HG03457 (cell line): ENCODE results near the gene KRT83.

Experiments used
- ATAC-seq: cut with Tn5 transposase; IDR thresholded peaks from one replicate; pipeline ENCODE4 v1.9.1; 2021; ENCODE audit warnings: moderate number of reproducible peaks; ENCODE audit not compliant: unreplicated experiment

The KRT83 gene

GRCh38 chr12:52320784-52321400 lies at the start of gene KRT83:
Gene KRT83, minus strand, starts transcription at chr12:52321398. Its CDS starts 63 bp downstream, at chr12:52321335.
- no peak for ATAC-seq

GRCh38 chr12:52369809-52370208 lies 48.6 kb upstream of the KRT83 start:
- ATAC-seq: no peak

GRCh38 chr12:52369211-52369610 lies 48.0 kb upstream of the KRT83 start:
- ATAC-seq: no peak

DNA sequence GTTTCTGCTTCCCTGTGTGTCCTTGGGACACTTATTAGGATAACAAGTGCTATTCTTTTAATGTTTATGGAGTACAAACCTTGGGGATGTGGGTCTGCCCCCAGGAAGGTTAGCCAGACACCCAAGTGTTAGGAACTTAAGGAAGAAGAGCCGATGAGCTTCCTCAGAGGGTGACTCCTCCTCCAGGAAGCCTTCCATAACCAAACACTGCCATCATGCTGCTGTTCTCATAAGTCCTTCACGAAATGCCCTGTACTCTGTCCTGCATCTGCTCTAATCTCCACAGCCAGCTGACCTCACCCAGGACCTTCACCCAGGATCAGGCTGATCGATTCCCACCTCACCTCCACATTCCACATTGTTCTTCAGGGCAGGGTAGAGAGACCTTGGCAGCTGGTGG lies 47.3 kb upstream of the KRT83 start:
- no peak for ATAC-seq

DNA sequence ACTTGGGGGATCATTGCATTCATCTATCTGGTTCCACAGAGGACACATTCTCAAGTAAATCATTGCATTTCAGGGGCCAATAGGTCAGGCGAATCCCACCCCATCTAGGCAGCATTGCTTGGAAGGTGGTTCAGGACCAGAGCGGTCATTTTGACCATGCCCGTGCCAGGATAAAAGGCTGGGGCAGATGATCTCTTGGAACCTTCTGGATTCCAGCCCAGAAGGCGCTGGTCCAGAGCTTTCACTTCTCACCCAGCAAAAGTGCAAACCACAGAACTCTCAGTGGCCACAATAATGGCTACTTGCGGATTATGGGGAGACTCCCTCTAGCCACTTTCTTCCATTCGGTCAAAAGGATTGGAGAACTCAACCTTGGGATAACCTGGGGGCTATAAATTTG lies 46.7 kb upstream of the KRT83 start:
- ATAC-seq: no peak

DNA sequence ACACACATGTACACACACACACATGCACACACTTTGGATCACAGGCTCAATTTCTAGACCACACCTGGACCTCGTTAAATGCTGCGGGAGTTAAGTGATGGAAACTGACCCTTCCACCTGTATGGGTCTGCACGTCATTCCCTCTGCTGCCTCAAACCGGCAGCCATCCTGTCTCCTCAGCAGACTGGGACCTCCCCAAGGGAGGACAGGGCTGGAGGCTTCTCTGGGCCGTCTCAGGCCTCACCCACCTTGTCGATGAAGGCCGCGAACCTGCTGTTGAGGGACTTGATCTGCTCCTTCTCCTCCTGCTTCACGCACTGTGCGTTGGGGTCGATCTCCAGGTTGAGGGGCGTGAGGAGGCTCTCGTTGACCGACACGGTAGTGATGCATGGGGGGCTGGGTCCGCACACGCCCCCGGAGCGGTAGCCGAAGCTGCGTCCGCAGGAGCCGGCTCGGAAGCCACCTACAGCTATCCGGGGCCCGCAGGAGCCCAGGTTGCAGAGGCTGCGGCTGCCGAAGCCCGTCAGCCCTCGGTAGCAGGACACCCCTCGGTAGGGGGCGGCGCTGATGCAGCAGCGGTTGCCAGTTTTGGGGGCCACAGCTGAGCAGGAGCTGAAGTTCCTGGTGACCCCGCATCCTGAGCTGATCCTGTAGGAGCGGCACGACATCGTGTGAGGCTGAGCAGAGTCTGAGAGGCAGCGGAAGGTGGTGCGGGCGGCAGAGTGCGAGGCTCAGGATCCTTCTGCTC lies 45.7 kb upstream of the KRT83 start, which contains the start of gene KRT85:
KRT85 (minus strand) TSS at position 744 of the 748 bp plus-strand sequence; CDS start at position 668, 76 bp downstream.
- no peak for ATAC-seq

DNA sequence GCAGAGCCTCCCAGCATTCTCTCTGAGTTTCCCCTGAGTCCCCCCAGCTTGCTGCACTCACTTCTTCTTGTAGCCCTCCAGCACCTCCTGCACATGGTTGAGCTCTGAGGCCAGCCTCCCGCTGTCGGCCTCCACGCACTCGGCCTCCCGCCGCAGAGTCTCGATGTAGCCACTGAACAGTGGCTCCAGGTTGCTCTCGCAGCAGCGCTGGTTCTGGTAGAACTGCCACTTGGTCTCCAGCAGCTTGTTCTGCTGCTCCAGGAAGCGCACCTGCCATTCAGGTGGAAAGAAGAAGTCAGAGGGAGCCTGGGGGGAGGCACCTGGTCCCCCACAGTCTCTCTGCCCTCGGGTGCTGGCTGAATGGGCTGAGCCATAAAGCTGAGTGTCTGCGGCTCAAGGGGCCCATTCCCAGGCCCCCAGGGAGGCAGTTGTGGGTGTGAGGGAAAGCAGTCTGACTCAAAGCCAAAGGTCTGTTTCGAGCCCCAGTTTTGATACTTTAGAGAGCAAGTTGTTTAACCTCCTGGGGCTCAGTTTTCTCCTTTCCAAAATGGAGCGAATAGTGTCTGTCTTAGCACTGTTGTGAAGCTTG lies 43.8 kb upstream of the KRT83 start:
- ATAC-seq: no peak

DNA sequence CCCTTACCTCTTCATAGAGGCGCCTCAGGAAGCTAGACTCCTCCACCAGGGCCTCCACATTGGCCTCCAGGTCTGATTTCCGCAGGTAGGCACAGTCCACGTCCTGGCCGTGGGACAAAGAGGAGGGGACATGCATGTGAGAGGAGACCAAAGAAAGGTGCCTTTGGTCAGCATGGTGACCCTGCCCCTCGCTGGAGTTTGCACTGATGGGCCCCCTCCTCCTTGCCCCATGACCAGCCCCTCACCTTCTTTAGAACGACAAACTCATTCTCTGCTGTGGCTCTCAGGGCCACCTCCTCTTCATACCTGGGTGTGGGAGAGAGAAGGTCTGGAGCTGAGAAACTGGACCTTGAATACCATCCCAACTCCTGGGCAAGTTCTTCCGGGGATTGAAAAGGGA lies 42.9 kb upstream of the KRT83 start:
- ATAC-seq: no peak

GRCh38 chr12:52363111-52363679 lies 42.0 kb upstream of the KRT83 start:
- ATAC-seq: no peak

DNA sequence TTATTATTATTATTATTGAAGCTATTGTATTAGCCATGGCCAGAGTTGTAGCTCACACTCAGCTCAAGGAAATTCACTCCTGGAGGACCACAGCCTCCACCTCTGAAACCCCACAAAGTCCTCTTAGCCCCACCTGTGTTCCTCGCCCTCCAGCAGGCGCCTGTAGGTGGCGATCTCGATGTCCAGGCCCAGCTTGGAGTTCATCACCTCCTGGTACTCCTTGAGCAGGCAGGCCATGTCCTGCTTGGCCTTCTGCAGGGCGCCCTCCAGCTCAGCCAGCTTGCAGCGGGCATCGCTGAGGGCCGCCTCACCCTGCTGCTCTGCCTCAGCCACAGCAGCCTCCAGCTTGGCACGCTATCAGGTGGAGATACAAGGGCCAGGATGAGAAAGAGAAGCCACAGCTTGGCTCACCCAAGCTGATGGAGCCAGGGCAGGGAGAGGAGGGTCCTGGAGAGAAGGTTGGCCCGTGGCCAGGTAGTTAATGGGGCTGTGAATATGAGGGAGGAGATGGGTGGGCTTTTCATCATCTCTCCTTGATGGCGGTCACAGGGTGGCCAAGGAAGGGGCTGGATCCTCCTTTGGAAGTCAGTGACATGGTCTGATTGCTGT lies 41.0 kb upstream of the KRT83 start:
- ATAC-seq: no peak

GRCh38 chr12:52361553-52361952 lies 40.4 kb upstream of the KRT83 start:
- no peak for ATAC-seq

DNA sequence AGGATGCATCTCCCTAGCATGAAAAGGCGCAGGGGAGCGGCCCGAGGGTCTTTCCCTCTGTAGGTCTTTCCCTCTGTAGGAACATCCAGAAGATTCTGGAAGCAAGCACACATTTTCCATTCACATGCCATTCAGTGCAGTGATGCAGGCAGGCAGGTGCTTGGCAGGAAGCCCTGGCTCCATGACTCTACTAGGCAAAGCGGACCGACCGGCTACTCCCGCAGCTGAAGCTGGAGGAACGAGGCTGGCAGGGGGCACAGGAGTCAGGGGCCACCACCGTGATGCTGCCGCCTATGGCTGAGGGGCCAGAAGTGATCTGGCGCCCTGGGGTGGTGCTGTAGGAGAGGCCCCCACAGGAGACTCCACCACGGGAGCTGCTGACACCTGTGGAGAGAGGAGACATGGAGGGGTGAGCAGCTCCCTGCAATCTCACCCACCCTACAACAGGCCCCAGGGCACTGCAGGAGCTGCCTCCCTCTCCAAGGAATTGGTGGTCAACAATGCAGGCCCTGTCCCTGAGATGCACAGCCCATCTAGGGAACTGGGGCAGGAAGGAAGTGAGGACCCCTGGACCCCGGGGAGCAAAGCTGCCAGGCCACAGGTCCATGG lies 39.6 kb upstream of the KRT83 start:
- no peak for ATAC-seq

- ATAC-seq: no peak
These were observed 39.0 kb upstream of the KRT83 start for GRCh38 chr12:52360106-52360662.

DNA sequence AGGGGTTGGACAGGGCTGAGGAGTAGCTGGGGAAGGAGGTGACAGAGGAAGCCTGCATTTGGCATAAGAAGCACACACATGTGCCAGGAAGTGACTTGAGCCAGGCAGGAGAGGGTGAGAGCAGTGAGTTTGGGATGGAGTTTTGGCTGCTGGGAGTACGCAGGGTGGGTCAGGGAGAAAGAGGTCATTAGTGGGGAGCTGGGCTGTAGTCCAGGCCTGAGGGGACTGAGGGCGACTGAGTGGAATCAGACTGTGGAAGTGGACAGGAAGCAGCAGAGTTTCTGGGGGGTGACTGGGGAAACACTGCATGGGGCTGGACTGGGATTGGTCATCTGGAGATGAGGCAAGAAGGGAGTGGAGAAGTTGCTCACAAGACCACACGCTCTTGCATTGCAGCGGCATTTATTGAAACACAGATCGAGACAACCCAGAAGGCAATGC lies 38.4 kb upstream of the KRT83 start:
- no peak for ATAC-seq

GRCh38 chr12:52358575-52359350 lies 37.6 kb upstream of the KRT83 start:
- ATAC-seq: peak; percentile 65

DNA sequence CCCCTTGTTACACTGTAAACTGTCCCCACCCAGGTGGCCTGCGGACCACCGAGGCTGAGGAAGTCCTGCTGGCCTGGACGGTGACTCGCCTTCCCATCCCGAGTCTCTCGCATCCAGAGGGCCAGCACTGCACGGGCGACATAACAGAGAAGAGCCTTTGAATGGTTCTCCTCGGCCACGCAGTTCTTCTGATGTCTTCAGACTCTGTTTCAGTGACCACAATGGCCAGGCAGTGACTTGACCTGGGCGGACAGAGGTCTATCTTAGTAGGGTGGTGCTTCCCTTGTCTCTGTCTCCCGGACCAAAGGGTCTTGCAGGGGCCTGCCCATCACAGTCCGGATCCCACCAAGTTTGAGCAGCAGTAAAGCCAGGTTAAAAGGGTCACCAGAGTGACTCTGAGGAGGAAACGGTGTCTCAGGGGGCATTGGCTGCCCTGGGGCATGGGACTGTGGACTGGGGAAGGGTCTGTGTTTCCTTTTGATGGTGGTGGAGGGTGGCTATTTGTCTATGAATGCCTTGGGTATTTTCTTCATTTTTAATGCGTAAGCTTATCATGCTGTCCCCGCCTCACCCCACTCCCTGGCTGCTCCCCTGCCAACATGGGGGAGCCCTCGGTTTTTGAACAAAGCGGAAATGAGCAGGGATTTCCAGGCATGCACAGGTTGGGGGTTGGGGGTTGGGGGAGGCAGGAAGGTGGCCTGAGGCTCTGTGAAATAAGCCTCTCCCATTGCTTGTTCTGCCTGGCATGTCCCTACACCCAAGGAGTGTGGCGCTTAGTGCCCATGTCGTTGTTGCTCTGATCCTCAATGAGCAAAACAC lies 35.8 kb upstream of the KRT83 start:
- no peak for ATAC-seq

- ATAC-seq: no peak
These were observed 35.0 kb upstream of the KRT83 start for GRCh38 chr12:52356031-52356761.

DNA sequence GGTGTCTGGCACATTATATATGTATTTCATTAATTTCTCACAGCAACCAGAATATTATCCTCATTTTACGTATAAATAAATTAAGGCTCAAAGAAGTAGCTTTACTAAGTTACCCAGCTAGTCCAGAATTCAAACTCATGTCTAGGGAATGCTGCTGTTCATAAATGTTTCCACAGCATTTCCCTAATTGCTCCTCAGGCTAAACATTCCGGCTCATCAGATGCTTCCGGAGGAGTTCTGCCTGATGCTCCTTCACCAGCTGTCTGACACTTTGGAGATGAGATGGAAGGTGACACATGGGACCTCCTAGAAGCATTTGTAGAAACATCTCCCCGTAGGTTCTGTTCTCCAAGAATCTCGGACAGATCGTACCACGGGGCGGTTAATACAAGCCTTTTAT lies 34.0 kb upstream of the KRT83 start:
- no peak for ATAC-seq
